Muscle of leg (tissue), 11 donors: ENCODE measurements around the gene PROX1. TPM values are rescaled to one million over a fixed set of nuclear protein-coding genes. Genes with fewer than 3 reads are reported as not detected.
A peak's percentile ranks its signal among the peaks of the same experiment; 100 is the strongest.

Experiments
- DNase-seq: peaks from one replicate; pipeline ENCODE4 v3.0.0; 2013
- H3K27ac ChIP-seq: one replicate; pipeline ENCODE4 v1.5.1; 2013; ENCODE audit warnings: mild to moderate bottlenecking, low read length, control low read depth
- H3K27me3 ChIP-seq: one replicate; pipeline ENCODE4 v1.6.1; 2013; ENCODE audit warnings: low read length; ENCODE audit not compliant: control insufficient read depth, insufficient read depth
- H3K36me3 ChIP-seq: one replicate; pipeline ENCODE4 v1.6.1; 2013; ENCODE audit warnings: low read length; ENCODE audit not compliant: control insufficient read depth, insufficient read depth
- H3K4me1 ChIP-seq: one replicate; pipeline ENCODE4 v1.6.1; 2013; ENCODE audit warnings: low read length; ENCODE audit not compliant: control insufficient read depth, insufficient read depth
- H3K4me3 ChIP-seq: one replicate; pipeline ENCODE4 v1.5.1; 2013; ENCODE audit warnings: low read length, control low read depth
- H3K9me3 ChIP-seq: replicated peaks from 2 replicates; pipeline ENCODE4 v1.6.1; 2013; ENCODE audit warnings: low read depth, low read length; ENCODE audit not compliant: control insufficient read depth
- WGBS: methylation state at CpG from one replicate; pipeline ENCODE4 v1.1.5; 2013; ENCODE audit warnings: missing lambda C conversion rate; ENCODE audit not compliant: insufficient coverage; 5-methylcytosine and 5-hydroxymethylcytosine counted together
- polyA plus RNA-seq, 8 donors: library from polyadenylated mRNA; unstranded; fragments of 120-200 nt; gene quantifications; one replicate each; pipeline versions ENCODE4 v1.2.1 to v1.2.3, GENCODE V29; 2013; ENCODE audit warnings: inconsistent platforms in 1 of 8, low replicate concordance in 1 of 8; ENCODE audit not compliant: insufficient read length in 8 of 8, insufficient read depth in 1 of 8
- total RNA-seq: library from RNA; stranded (reverse); fragments of 120-200 nt; gene quantifications from one replicate; pipeline ENCODE4 v1.2.4, GENCODE V29; 2013

The PROX1 gene
- total and polyA plus RNA-seq, 9 donors: 6.5 to 13.8 (median 10.5) TPM

DNA sequence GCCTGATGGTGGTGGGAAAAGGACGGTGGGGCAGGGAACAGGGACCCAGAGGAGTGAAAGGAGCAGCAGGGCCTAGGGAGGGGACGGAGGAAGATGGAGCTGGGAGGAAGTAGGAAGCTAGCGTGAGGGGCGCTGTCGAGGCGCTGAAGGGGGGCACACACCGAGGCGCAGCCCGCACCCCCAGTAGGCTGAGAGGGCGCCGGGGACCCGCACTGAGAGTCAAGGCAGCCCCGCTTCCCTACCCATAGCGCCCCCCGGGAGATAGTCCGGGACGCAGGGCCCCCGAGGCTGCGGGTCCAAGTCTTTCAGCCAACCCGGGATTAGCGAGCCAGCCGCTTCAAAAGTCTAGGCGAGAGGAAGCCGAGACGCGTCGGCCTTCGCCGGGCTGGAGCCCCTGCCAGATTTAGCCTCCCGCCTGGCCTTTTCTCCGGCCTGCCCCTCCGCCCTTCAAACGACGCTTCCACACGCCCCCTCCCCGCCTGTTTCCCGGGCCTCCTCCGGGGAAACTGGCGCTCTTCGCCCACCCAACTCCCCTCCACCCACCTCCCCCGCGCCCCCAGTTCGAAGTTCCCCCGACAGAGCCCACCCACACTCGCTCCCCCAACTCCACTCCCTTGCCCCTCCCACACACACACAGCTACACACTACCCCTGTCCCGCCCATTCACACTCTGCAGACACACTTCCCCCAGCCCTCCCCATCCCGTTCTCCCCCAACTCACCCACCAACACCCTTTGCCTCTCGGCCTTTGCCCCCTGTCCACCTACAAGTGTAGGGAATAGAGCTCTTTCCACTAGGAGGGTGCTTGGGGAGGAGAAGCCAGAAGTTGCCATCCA, 7.8 kb upstream of the PROX1 start:
- H3K27ac ChIP-seq: no peak overlapping the region
- DNase-seq: no peak
- 10% methylated on average over 44 of the region's 48 CpGs for WGBS
- peaks cover 73% of the 10 kb centered on the region for H3K27me3 ChIP-seq
- H3K4me3 ChIP-seq: no peak overlapping the region
- no peaks in the 10 kb centered on the region for H3K36me3 ChIP-seq
- no peaks in the 10 kb centered on the region for H3K9me3 ChIP-seq
- H3K4me1 ChIP-seq: peaks cover 30% of the 10 kb centered on the region

DNA sequence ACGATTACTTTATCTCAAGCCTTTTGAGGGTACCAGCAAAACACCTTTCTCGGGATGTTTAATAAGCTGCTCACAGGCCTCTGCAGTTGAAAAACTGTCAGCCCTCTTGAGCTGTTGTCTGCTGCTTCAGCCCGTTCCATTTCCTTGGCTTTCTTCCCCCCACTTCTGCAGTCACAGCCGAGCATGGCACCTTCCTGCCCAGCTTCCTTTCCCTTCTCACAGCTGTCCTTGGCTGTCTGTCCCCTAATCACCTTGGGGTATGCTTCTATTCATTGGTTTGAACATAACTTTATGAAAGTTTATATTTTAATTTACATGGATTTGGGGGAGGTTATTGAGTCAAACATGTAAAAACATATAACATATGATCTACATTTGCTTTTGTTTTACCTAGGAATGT, 6.9 kb upstream of the PROX1 start:
- DNase-seq: no peak
- peaks cover 35% of the 10 kb centered on the region for H3K4me1 ChIP-seq
- H3K9me3 ChIP-seq: no peaks in the 10 kb centered on the region
- no peaks in the 10 kb centered on the region for H3K36me3 ChIP-seq
- H3K27ac ChIP-seq: no peak overlapping the region
- H3K4me3 ChIP-seq: no peak overlapping the region
- peaks cover 82% of the 10 kb centered on the region for H3K27me3 ChIP-seq
- WGBS: 57% methylated on average over 3 of the region's 4 CpGs

DNA sequence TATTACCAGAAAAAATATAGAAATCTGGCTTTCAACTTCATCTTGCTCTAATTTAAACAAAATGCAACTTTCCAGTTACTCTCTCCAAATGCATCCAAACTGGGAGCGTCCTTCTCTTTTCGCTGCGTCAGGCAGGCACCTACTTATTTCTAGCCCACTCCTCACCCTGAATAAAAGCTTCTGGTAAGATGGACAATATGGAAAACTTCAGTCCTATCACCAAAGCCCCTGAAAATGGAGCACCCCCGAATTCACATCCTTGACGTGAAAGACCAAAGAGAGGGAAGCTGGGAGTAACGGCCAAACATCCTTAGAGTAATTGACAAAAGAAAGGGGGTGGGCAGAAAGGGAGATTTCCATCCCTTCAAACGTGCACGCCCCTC, 5.5 kb upstream of the PROX1 start:
- Histone ChIP-seq H3K36me3 (no peaks in the 10 kb centered on the region), H3K4me1 (peaks cover 39% of the 10 kb centered on the region), H3K27me3 (peaks cover 84% of the 10 kb centered on the region), H3K9me3 (no peaks in the 10 kb centered on the region), H3K4me3 (peak overlapping the region; percentile 43), H3K27ac (no peak overlapping the region)
- WGBS: 0% methylated on average over 1 of the region's 8 CpGs
- DNase-seq: no peak

DNA sequence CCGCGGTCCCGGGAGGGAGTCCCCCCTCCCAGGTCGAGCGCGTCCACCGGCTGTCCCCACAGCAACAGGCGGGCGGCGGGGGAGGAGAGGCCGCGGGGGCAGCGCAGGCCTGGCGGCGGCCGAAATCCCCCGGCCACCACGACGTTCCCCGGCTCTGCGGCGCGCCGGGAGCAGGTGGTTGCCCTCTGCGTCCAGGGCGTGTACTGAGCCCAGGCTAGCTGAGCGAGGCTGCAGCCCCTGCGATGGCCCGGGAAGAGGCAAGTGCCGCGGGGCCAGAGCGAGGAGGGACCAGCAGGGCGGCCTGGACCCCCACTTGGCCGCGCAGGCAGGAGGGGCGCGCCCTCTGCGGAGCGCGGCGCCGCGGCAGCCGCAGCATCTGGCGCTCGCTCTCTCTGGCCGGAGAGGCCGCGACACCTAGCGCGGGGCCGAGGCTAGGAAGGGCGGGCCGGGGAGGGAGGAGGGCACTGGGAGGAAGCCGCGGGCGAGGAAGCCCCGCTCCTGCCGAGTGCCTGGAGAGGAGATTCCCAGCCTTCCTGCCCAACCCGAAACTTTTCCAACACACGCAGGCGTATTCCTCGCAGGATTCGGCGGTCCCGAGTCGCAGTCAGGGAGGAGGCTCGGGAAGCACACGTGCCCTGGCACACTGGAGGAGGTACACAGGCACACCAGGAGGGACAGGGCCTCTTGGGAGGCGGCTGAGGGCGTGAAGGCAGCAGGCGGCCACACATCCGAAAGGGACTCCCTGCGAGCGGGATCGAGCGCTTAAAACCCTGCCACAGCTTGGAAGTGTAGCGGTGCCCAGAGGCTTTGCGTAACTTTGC, 4.9 kb upstream of the PROX1 start:
- peak; percentile 60 for DNase-seq
- H3K36me3 ChIP-seq: no peaks in the 10 kb centered on the region
- WGBS: under 1% methylated on average over 75 of the region's 79 CpGs
- H3K4me3 ChIP-seq: peak overlapping the region; percentile 43
- H3K4me1 ChIP-seq: peaks cover 39% of the 10 kb centered on the region
- peak overlapping the region; percentile 74 for H3K27ac ChIP-seq
- peaks cover 78% of the 10 kb centered on the region for H3K27me3 ChIP-seq
- no peaks in the 10 kb centered on the region for H3K9me3 ChIP-seq

DNA sequence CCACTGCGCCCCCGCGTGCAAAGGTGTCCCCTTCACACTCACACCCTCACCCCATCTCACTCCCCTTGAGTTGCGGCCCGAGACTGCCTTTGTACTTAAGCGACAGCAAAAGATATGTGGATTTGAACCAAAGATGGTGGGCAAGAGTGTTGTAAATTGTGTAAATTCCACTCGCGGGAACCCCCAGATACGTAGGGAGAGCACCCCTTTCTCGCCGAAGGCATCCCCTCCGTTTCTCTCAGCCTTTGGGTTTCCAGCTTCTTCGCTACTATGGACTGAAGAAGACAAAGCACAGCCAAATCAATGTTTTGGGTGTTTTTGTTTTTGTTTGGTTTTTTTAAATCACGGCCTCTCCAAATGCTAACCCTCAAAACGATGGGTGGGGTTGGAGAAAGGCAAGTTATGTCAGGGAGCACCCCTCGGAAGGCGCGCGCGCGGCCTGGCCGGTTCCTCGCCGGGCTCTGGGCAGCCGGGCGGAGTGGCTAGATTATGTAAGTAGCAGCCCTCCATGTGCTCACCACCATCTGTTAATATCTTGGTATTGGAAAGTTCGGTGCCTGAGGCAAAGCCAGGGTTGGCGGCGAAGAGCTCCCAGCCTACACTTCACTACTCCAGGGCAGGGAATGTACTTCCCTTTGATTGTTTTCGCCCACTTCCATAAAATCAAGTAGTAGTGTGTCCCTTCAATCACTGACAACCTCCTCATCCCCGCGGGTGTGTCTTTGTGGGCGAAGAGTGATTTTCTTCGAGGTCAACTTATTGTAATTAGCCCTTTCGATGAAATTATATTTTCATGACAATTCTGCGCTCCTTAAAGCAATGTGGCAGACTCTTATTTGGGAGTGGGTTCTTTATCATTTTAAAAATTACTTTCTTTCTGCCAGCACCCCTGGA, 4.0 kb upstream of the PROX1 start:
- H3K27me3 ChIP-seq: peaks cover 81% of the 10 kb centered on the region
- no peak for DNase-seq
- no peaks in the 10 kb centered on the region for H3K36me3 ChIP-seq
- H3K4me1 ChIP-seq: peaks cover 40% of the 10 kb centered on the region
- H3K9me3 ChIP-seq: no peaks in the 10 kb centered on the region
- peak overlapping the region; percentile 74 for H3K27ac ChIP-seq
- H3K4me3 ChIP-seq: peak overlapping the region; percentile 43
- 5% methylated on average over 4 of the region's 36 CpGs for WGBS

DNA sequence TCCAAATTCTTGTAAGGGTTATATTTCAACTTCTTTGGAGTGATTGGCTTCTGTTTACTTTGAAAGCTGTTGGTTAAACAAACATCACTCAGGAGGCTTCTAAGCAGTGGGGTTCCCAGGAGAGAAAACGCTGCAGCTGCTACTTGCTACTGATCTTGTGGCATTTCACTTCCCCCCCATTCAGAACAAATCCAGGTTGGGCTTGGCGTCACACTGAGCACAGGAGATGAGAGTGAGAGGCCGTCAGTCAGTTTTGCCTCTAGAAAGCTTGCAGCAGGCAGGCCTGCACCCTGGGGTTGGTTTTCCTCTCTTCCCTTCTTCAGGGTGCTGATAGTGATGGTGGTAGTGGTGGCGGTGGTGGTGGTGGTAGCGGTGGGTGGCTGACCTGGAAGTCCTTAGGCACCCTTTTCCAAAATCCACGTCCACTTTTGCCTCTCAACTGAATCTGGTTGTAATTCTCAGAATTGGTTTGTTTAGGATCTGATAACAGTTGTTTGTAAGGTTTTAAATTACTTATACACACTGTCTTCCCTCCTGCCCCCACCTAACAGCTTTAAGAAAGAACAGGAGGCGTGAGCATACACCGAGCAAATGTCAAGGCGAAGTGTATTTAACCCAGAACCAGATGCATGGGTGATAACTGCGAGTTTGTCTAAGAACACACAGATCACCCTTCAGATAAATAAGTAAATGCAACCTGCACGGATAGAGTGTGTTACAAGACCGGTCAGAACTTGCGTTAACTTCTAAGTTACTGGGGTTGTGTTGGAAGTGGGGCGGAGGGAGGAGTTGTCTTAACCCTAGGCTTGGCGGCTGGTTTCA, 3.2 kb upstream of the PROX1 start:
- 22% methylated on average over 4 of the region's 15 CpGs for WGBS

DNA sequence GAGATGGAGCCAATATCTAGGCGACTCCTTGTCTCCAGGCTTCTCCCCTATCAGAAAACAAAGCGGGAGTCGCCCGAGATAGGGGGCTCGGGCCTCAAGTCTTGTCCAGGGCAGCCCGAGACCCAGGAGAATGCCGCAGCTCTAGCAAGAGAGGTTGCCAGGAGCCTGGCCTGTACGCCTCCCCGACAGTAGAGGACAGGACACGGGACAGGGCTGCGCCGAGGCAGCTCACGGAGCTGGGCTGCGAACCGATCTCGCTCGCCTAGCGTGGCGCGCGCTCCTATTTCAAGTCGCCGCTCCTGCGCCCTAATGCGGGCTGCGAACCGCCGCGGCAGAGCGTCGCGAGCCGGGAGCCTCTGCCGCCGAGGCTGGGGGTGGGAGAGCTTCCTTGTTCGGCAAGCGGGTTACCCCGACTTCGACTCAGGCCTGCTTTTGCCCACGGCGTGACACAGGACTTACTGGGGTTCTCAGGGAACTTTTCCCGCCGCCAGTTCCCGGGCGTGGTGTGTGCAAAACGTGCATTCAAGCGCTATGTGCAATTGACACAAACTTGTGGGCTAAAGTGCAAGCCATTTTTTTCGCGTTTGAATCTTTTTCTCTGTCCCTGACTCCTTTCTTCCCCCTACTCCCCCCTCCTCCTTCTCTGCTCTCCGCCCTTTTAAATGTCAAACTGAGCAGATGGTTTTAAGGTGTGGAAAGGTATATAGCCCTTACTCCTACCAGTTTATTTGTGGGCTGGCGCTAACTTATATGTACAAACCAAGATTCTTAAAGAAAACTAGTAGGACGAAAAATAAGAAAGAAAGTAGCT, 2.4 kb upstream of the PROX1 start:
- 6% methylated on average over 46 of the region's 52 CpGs for WGBS
- Histone ChIP-seq H3K36me3 (no peaks in the 10 kb centered on the region), H3K4me1 (peaks cover 47% of the 10 kb centered on the region), H3K27me3 (peaks cover 82% of the 10 kb centered on the region), H3K9me3 (no peaks in the 10 kb centered on the region), H3K27ac (no peak overlapping the region), H3K4me3 (no peak overlapping the region)
- DNase-seq: no peak

More for the DNA sequence above, 3.2 kb upstream of the PROX1 start:
- H3K4me1 ChIP-seq: peaks cover 46% of the 10 kb centered on the region
- H3K9me3 ChIP-seq: no peaks in the 10 kb centered on the region
- H3K27me3 ChIP-seq: peaks cover 82% of the 10 kb centered on the region
- H3K27ac ChIP-seq: no peak overlapping the region
- no peaks in the 10 kb centered on the region for H3K36me3 ChIP-seq
- DNase-seq: no peak
- no peak overlapping the region for H3K4me3 ChIP-seq

DNA sequence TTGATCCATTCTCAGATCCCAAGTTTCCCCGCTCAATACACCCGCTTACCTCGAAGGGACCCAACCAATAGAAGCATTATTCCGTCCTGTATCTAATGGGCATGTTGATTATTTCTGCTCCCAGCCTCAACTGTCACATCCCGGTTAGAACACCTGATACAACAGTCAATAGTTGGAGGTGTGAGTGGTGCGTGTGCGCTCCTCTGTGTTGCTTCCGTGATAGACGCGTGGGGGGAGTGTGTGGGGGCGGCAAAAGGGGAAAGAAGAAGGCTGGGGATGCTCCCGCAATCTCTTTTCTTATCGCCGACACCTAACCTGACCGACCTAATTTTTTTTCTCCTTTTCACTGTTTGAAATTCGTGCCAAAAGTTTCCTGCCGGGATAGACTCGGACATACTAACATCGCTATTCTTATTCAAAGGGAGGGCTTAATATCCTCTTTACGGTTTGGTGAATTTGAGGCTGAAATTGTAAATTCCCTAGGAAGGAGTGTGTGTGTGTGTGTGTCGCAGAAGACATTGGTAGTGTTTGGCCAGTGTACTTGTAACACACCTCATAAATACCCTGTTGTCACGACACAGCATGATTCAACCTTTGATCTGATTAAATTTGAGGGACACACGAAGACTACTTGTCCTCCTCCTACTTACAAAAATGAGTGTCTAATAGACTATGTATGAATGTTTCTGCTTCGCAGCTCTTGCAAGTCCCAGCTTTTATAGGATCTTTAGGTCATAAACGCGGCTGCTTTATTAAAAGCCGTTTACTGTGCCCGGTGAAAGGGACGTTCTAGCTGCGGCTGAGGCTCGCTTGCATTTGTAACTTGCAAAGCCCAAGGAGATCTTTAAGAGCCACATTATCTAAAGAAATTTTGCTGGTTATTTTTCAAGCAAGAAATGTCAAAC, 1.5 kb upstream of the PROX1 start:
- Histone ChIP-seq H3K36me3 (no peaks in the 10 kb centered on the region), H3K4me1 (peaks cover 45% of the 10 kb centered on the region), H3K4me3 (no peak overlapping the region), H3K9me3 (no peaks in the 10 kb centered on the region), H3K27me3 (peaks cover 76% of the 10 kb centered on the region), H3K27ac (no peak overlapping the region)
- 6% methylated on average over 6 of the region's 31 CpGs for WGBS
- no peak for DNase-seq
